Aortic smooth muscle cell (primary cell): ENCODE data around the gene STOML2. TPM values are rescaled to one million over a fixed set of nuclear protein-coding genes. Genes with fewer than 3 reads are reported as not detected.

Experiments
- total RNA-seq: library from RNA; depleted of rRNA; stranded (reverse); fragments of >200 nt; gene quantifications from 2 replicates; pipeline ENCODE4 v1.2.3, GENCODE V29; 2014

The STOML2 gene
- total RNA-seq, result 102 and 127 TPM in 2 replicates

GRCh38 chr9:35102769-35103659 is at the start of gene STOML2:
STOML2 (minus strand) TSS chr9:35103131; CDS start chr9:35103094, 37 bp downstream.

GRCh38 chr9:35115680-35116538 is 13.0 kb upstream of the STOML2 start, which contains the start of gene ATOSB:
ATOSB (minus strand) TSS chr9:35115862; CDS start chr9:35108274, 7,588 bp downstream.

GRCh38 chr9:35096035-35096849 is 6.7 kb downstream of the STOML2 start, which contains the start of gene PIGO:
PIGO (minus strand) TSS chr9:35096591; CDS start chr9:35095565, 1,026 bp downstream.

GRCh38 chr9:35079426-35080341 is 23.2 kb downstream of the STOML2 start, which contains the start of gene FANCG:
FANCG (minus strand) TSS chr9:35079942; CDS start chr9:35079524, 418 bp downstream.

GRCh38 chr9:35072461-35073278 is 30.3 kb downstream of the STOML2 start, which contains the start of gene VCP:
VCP (minus strand) TSS chr9:35072625; CDS start chr9:35072353, 272 bp downstream.

Other genes starting within 250 kb of the STOML2 start
- 0.06 and 0.13 TPM in 2 replicates for gene PHF24, start 144.8 kb downstream of the STOML2 start, total RNA-seq
- gene DNAJB5, start 113.4 kb downstream of the STOML2 start, total RNA-seq, result 11.2 and 11.6 TPM in 2 replicates
- gene VCP, start 30.5 kb downstream of the STOML2 start, total RNA-seq, result 411 and 466 TPM in 2 replicates
- 14.1 and 19.2 TPM in 2 replicates for gene FANCG, start 23.2 kb downstream of the STOML2 start, total RNA-seq
- 11.8 and 12.2 TPM in 2 replicates for gene PIGO, start 6.5 kb downstream of the STOML2 start, total RNA-seq
- gene ATOSB, start 12.7 kb upstream of the STOML2 start, total RNA-seq, result 28.6 and 34.7 TPM in 2 replicates
- gene UNC13B, start 58.9 kb upstream of the STOML2 start, total RNA-seq, result 34.3 and 35.1 TPM in 2 replicates